Measurements from ENCODE around the gene SLC30A2.

The SLC30A2 gene

GRCh38 chr1:26089125-26089524 is 43.2 kb upstream of the SLC30A2 start:
- no peak for DNase-seq
- Histone ChIP-seq H3K27me3 (ENCODE audit: insufficient read depth, low read depth, severe bottlenecking) (no peaks in the 10 kb centered on the region), H3K27ac (no peak overlapping the region), H3K4me3 (ENCODE audit: low read depth, low read length) (no peak overlapping the region), H3K9me3 (ENCODE audit: severe bottlenecking) (peaks cover 2% of the 10 kb centered on the region), H3K36me3 (no peaks in the 10 kb centered on the region)
- TF ChIP-seq, protein P1, sequence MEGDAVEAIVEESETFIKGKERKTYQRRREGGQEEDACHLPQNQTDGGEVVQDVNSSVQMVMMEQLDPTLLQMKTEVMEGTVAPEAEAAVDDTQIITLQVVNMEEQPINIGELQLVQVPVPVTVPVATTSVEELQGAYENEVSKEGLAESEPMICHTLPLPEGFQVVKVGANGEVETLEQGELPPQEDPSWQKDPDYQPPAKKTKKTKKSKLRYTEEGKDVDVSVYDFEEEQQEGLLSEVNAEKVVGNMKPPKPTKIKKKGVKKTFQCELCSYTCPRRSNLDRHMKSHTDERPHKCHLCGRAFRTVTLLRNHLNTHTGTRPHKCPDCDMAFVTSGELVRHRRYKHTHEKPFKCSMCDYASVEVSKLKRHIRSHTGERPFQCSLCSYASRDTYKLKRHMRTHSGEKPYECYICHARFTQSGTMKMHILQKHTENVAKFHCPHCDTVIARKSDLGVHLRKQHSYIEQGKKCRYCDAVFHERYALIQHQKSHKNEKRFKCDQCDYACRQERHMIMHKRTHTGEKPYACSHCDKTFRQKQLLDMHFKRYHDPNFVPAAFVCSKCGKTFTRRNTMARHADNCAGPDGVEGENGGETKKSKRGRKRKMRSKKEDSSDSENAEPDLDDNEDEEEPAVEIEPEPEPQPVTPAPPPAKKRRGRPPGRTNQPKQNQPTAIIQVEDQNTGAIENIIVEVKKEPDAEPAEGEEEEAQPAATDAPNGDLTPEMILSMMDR (IDR thresholded peaks at IDR 0.05; ENCODE audit: low read depth, low read length) = no peak

GRCh38 chr1:26084844-26085243 is 38.9 kb upstream of the SLC30A2 start:
- no peak for DNase-seq
- no peak overlapping the region for H3K4me3 ChIP-seq (ENCODE audit: low read depth, low read length)
- TF ChIP-seq, protein P1 (IDR thresholded peaks at IDR 0.05; ENCODE audit: low read depth, low read length) = no peak

GRCh38 chr1:26084091-26084561 is 38.2 kb upstream of the SLC30A2 start:
- Histone ChIP-seq H3K9me3 (ENCODE audit: severe bottlenecking) (no peaks in the 10 kb centered on the region), H3K36me3 (no peaks in the 10 kb centered on the region), H3K27ac (no peak overlapping the region), H3K4me3 (ENCODE audit: low read depth, low read length) (no peak overlapping the region), H3K27me3 (ENCODE audit: insufficient read depth, low read depth, severe bottlenecking) (no peaks in the 10 kb centered on the region)
- DNase-seq = no peak
- TF ChIP-seq, protein P1 (IDR thresholded peaks at IDR 0.05; ENCODE audit: low read depth, low read length) = no peak

More at GRCh38 chr1:26084844-26085243, 38.9 kb upstream of the SLC30A2 start:
- H3K9me3 ChIP-seq (ENCODE audit: severe bottlenecking) = peaks cover 2% of the 10 kb centered on the region
- no peaks in the 10 kb centered on the region for H3K36me3 ChIP-seq
- no peaks in the 10 kb centered on the region for H3K27me3 ChIP-seq (ENCODE audit: insufficient read depth, low read depth, severe bottlenecking)
- H3K27ac ChIP-seq = no peak overlapping the region

- Histone ChIP-seq H3K4me3 (ENCODE audit: low read depth, low read length) (no peak overlapping the region), H3K36me3 (no peaks in the 10 kb centered on the region), H3K9me3 (ENCODE audit: severe bottlenecking) (no peaks in the 10 kb centered on the region), H3K27me3 (ENCODE audit: insufficient read depth, low read depth, severe bottlenecking) (no peaks in the 10 kb centered on the region), H3K27ac (no peak overlapping the region)
- TF ChIP-seq, protein P1 (IDR thresholded peaks at IDR 0.05; ENCODE audit: low read depth, low read length) = no peak
- no peak for DNase-seq
Measured at GRCh38 chr1:26083208-26083607, 37.3 kb upstream of the SLC30A2 start.

- no peaks in the 10 kb centered on the region for H3K27me3 ChIP-seq (ENCODE audit: insufficient read depth, low read depth, severe bottlenecking)
- TF ChIP-seq, protein P1 (IDR thresholded peaks at IDR 0.05; ENCODE audit: low read depth, low read length) = no peak
- H3K9me3 ChIP-seq (ENCODE audit: severe bottlenecking) = no peaks in the 10 kb centered on the region
- no peak overlapping the region for H3K4me3 ChIP-seq (ENCODE audit: low read depth, low read length)
- DNase-seq = no peak
- no peaks in the 10 kb centered on the region for H3K36me3 ChIP-seq
- no peak overlapping the region for H3K27ac ChIP-seq
Measured at GRCh38 chr1:26082020-26082350, 36.1 kb upstream of the SLC30A2 start.

DNA sequence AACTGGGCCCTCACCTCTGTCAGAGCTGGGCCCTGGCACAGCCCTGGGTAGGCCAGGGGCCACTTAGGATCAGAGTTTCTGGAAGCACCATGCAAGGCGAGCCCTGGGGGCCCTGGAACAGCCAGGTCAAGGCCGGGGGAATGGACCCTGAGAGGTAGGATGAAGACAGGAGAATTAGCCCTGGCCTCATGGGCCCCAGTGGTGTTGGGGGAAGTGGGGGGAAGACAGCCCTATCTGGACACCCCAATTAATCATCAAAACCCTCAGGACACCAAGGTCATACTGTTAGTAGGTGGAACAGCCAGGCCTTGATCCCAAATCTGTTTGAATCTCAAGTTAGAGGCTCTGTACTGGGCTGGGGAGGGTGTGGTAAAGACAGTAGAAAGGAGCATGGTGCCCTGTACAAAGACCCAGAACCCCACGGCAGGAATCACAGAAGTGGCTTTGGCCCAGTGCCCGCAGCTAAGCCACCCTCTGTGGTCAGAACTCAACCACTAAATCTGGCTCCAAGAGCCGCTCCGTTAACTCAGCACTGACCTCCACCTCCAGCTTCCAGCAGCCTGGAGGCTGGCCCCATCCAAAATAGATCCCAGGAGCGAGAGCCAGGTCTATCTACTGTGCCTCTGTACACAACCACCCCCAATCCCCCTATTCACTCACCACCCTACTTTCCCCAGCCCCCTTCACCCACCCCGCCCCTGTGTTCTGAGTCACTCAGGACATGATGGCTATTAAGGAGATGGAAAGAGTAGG is 35.5 kb upstream of the SLC30A2 start:
- no peaks in the 10 kb centered on the region for H3K9me3 ChIP-seq (ENCODE audit: severe bottlenecking)
- no peak overlapping the region for H3K4me3 ChIP-seq (ENCODE audit: low read depth, low read length)
- DNase-seq = no peak
- TF ChIP-seq, protein P1 (IDR thresholded peaks at IDR 0.05; ENCODE audit: low read depth, low read length) = no peak
- H3K27me3 ChIP-seq (ENCODE audit: insufficient read depth, low read depth, severe bottlenecking) = no peaks in the 10 kb centered on the region
- no peaks in the 10 kb centered on the region for H3K36me3 ChIP-seq
- no peak overlapping the region for H3K27ac ChIP-seq

Measured in WERI-Rb-1 (cell line).